ENCODE results near the gene NID1.

GRCh38 chr1:236073307-236073897 lies 8.5 kb upstream of the NID1 start:
- TF ChIP-seq TBP (optimal IDR thresholded peaks at IDR 0.05; ENCODE audit: low read depth, low read length): no peak
- TF ChIP-seq SP1 (CRISPR knock-in tag; IDR thresholded peaks at IDR 0.05): no peak
- no peak for TF ChIP-seq GABPA (tag; conservative IDR thresholded peaks at IDR 0.05; ENCODE audit: low read depth)
- no peak for TF ChIP-seq ZFP91 (CRISPR knock-in tag; IDR thresholded peaks at IDR 0.05)
- no peak for TF ChIP-seq ZNF12 (CRISPR knock-in tag; IDR thresholded peaks at IDR 0.05)
- TF ChIP-seq ZBTB33 (CRISPR knock-in tag; IDR thresholded peaks at IDR 0.05): no peak
- no peak for TF ChIP-seq AFF1 (IDR thresholded peaks at IDR 0.05; ENCODE audit: low read depth in 1 of 2, partially characterized antibody in 2 of 2)
- no peak for TF ChIP-seq ZNF76 (CRISPR knock-in tag; IDR thresholded peaks at IDR 0.05; ENCODE audit: borderline replicate concordance)
- no peak for TF ChIP-seq NBN (IDR thresholded peaks at IDR 0.05; ENCODE audit: low read depth)
- no peak for TF ChIP-seq BCLAF1 (IDR thresholded peaks at IDR 0.05; ENCODE audit: borderline replicate concordance in 1 of 2, control insufficient read depth in 1 of 2, low read depth in 2 of 2, low read length in 1 of 2)
- no peak for TF ChIP-seq CTCF (IDR thresholded peaks at IDR 0.05 in 2 of 3, conservative IDR thresholded peaks at IDR 0.05 in 1 of 3; ENCODE audit: insufficient read depth in 2 of 3, low read depth in 1 of 3, low read length in 3 of 3)
- no peak for TF ChIP-seq CBFA2T3 (IDR thresholded peaks at IDR 0.05)
- no peak for TF ChIP-seq ZNF592 (IDR thresholded peaks at IDR 0.05)
- TF ChIP-seq TEAD4 (IDR thresholded peaks at IDR 0.05; ENCODE audit: low read length): no peak
- no peak for TF ChIP-seq TEAD4 (CRISPR knock-in tag; IDR thresholded peaks at IDR 0.05; ENCODE audit: borderline replicate concordance)

Measured in K562 (cell line).